Thyroid gland (tissue), 4 donors: ENCODE results near the gene PHLDB3.

Source experiments
- CTCF ChIP-seq, 6 experiments: fragments of 200-600 bp in 3 of 6; fragments of 450-650 bp in 3 of 6; sonication (generic) in 3 of 6; IDR thresholded peaks; one replicate each; pipeline ENCODE4 v1.5.1; 2016 to 2019; ENCODE audit warnings: antibody characterized with exemption in 6 of 6, mild to moderate bottlenecking in 2 of 6, inconsistent platforms in 1 of 6, moderate library complexity in 1 of 6
- POLR2A ChIP-seq, 2 donors: fragments of 450-650 bp; IDR thresholded peaks; one replicate each; pipeline ENCODE4 v1.6.1; 2017; ENCODE audit warnings: antibody characterized with exemption in 2 of 2, mild to moderate bottlenecking in 2 of 2, moderate library complexity in 1 of 2

GRCh38 chr19:43485951-43486350 lies 18.6 kb downstream of the PHLDB3 start:
- TF ChIP-seq CTCF (IDR thresholded peaks at IDR 0.05) (no peak), POLR2A (IDR thresholded peaks at IDR 0.05) (no peak)
